Stimulated activated naive CD4-positive, alpha-beta T cell (primary cell): Measurements from ENCODE around the gene PPY.
A peak's percentile ranks its signal among the peaks of the same experiment; 100 is the strongest.
"Not testable (repeated sequence)": the region's sequence is repeated elsewhere in the genome, so short reads cannot be mapped to it uniquely, and the experiment has no call there.

Experiments
- DNase-seq, 6 experiments: peaks; one replicate each; lab custom pipeline; 2025; lab: John Stamatoyannopoulos, UW

PPY gene

GRCh38 chr17:43905400-43905984 is 36.8 kb downstream of the PPY start:
- no peak for DNase-seq

DNA sequence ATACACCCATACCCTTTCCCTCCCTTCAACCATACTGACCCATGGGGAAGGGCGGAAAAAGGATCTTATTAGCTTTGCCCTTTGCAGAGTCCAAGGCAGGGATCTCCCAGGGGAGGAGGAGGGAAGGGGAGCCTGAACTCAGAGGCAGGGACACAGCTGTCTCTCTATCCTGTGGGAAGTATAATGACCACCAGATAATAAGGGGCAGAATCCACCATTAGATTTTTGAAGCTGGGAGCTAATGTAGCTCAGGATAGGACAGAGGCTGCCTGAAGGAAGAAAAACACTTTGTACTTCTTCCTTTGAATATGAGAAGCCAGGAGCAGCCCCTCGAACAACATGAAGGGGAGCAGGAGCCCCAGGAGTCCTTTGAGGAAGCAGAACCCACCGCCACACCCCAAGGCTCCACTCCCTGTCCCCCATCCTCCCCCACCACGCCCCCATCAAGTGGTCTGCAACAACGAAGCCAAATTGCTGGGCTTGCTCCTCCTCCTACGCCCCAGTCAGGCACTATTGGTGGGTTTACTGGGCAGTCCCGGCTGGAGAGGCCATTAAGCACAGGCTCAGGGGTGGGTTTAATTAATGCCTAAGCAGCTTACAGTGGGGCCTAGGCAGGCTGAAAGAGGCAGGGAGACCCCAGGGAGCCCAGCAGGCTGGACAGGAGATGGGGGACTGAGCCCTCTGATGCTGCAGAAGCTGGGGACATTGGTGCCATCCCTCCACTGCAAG is 40.3 kb downstream of the PPY start:
- DNase-seq = no peak

GRCh38 chr17:43900858-43901754 is 41.2 kb downstream of the PPY start:
- no peak for DNase-seq

- DNase-seq = peak; percentile 67 to 82 (median 76)
Observed at GRCh38 chr17:43900183-43900857, 42.0 kb downstream of the PPY start.

DNA sequence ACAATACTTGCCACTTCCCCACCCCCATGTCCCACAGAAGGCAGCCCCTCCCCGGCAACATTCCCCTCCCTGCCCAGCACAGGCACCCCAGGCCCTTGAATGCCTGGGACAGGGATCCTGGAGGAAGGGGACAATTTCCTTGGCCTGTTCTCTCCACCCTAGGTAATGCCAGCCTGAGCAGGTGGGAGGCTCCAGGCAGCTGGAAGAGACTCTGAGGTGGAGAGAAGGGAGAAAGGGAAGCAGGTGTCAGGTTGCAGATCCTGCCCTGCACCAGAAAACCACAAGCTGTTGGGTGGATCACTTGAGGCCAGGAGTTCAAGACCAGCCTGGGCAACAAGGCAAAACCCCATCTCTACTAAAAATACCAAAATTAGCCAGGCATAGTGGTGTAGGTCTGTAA is 43.8 kb downstream of the PPY start:
- DNase-seq = no peak

DNA sequence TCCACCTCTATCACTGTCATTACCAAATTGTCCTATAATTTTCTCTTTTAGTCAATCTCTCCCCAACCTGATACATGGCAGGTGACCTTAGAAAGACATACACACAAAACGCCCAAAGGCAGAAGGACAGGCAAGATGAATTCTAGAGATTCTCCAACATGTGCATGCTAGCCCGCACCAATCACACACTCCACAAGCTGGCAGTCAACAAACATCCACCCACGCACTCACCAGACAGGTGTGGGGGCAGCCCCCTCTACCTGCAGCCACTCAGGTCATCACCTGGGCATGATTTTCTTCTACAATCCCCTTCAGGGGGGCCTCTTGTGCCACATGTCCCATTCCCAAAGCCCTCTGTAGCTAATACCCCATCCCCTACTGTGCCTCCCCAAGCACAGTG is 44.4 kb downstream of the PPY start:
- DNase-seq = no peak

- not testable (repeated sequence) for DNase-seq
Observed at GRCh38 chr17:43894494-43894893, 47.8 kb downstream of the PPY start.

DNA sequence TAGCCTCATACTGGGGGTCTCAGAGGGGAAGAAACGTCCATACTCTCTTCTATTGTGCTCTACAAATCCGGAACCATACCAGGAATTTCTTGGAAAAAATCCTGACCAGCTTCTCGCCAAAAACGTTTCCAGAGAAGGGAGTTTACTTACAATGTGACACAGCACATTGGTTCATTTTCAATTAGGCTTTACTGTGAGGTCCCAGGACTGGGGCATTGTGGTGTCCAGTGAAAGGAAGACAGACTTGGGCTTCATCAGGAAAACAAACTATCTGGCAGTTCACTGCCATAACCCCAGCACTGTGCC is 49.7 kb downstream of the PPY start:
- DNase-seq = no peak

GRCh38 chr17:43891851-43892646 is 50.2 kb downstream of the PPY start:
- no peak for DNase-seq
